Measurements from ENCODE around the gene PDZD4.
A peak's percentile ranks its signal among the peaks of the same experiment; 100 is the strongest.

Gene PDZD4

DNA sequence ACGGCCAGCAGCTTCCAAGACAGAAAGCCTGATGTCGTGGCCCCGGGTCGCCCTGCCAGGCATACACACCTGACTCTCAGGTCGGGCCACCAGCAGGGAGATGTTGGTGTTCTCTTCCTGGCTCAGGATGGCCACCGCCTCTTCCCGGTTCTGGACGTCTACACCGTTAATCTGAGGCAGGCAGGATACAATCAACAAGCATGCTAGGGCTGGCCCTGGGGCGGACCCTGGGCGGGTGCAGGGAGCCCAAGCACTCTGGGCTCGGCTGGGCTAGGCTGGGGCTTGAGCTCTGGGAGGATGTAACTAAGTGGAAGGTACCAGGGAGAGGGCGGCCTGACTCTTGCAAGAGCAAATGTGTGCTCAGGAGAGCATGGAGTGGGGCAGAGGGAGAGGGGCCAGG lies 24.9 kb downstream of the PDZD4 start:
- DNase-seq, result no peak

DNA sequence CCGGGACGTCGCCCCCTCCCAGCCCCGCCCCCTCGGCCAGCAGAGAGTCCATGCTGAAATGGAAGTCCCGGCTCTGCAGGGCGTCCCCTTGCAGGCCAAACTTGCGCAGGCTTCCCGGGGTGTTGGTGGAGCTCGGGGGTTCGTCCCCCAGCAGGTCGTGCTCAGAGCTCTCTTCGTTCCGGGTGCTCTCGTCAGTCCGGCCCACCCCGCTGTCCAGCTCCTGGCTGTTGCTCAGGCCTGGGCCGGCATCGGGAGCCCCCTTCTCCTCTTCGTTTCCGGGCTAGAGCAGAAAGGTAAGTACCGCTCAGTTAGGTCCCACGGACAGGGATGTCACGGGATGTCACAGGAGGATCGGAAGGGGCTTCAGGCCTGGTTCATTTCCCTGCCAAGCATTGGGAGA lies 25.7 kb downstream of the PDZD4 start:
- DNase-seq, result no peak

DNA sequence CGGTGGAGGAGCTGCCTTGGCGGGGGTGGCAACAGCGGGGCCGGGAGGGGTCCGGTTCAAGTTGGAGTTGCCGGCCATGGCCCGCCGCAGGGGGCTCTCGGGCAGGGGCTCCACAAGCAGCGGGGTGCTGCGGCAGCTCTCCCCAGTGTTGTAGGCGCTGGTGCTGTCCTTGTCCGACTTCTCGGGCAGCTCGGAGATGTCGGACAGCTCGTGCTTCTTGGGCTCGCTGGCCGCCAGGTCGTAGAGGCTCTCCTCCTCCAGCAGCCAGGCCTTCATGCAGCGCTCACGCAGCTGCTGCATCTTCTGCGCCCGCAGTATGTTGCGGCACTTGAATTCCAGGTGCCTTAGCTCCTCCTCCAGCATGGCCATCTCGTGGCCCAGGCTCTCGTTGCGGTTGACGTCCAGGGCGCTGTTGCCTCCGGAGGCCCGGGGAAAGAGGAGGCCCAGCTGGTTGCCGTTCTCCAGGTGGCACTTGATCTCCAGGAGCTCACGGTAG lies 26.2 kb downstream of the PDZD4 start:
- DNase-seq, result no peak

DNA sequence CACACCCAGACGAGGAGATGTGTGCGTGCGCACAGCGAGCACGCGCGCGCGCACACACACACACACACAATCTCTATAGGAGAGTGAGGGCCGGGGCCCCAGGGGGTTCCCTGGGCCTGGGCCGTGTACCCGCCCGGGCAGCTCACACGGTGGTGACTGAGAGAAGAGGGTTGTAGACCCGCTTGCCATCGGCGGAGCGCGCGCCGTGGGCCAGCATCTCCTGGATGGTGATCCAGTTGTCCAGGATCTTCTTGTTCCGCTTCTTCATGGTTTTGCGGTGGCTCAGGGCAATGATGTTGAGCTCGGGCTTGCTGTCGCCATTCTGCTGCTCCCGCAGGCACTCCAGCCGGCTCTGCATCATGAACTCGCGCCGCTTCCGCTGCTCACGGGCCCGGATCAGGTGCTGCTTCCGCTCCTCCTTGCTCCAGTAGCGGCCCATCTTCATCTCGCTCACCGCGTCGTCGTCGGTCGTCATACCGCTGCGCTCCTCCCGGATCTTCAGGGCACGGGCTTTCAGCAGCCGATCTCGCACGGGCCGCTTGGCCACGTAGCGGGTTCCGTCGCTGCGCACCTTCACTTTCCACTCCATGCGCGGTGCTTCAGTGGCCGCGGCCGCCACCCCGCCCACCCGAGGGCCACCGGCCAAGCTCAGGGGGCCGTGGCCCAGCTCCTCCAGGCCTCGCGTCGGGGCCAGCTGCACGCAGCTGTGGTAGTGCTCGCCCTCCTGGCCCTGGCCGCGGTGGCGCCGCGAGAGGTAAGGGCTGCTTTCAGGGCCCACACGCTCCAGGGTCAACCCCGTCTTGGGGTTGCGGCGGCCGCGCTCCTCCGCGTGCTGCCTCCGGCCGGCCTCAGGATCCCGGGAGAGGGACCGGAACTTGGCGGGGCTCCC lies 26.9 kb downstream of the PDZD4 start:
- DNase-seq, result no peak

DNA sequence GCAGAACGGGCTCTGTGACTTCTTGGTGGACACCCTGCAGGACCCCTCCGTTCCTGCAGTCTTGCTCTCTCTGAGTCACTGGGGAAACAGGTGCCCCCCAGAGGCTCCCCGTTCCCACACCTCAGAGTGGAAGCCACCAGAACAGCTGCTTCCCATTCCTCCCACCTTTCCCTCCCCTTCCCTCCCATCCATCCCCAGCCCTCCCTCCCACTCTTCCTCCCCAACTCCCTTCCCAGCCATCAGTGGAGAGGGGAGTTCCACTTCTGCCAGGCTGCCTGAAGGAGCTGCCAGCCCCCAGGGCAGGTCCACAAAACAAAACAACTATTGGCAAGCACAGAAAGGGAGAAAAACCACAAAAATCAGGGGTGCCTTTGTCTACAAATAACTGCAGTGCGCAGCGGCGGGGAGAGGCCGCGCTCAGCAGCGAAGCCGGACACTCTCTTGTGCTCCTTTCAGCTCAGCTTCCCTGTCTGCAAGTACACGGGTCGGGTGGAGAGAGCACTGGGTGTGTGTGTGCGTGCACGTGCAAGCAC lies 27.8 kb downstream of the PDZD4 start:
- DNase-seq, result no peak

DNA sequence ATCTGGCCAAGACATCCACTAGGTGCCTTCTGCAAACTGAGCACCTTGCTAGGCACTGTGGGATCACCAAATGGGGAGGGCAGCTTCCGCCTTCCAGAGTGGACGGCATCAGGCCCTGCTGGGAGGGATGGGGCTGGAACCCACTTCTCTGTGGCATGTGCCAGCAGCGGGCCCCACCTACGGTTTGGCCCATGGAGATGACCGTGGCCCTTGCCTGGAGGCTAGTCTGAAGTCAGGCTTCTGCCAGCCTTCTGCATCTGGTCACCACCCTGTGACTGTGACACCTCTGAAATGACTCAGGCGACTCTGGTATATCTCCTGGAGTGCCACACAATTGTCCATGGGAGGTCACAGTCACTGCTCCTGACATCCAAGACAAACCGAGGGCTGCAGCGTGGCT lies 28.7 kb downstream of the PDZD4 start:
- no peak for DNase-seq

DNA sequence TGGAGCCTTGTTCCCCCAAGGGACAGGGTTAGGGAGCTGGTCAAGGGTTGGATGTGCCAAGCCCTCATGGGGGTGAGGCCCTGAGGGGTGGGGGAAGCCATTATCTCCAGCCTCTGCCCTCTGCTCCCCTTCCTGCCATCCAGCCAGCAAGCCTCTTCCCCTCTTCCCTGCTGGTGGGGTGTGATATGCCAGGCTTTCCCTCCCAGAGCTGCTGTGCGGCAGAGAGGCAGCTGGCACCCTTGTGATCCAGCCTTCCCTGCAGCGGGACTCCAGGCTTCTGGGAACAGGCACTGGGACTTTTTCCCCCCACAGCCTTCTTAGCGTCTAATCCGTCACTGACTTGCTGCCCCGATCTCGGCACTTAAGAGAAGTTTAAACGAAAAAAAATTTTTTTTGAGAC lies 29.6 kb downstream of the PDZD4 start:
- no peak for DNase-seq

DNA sequence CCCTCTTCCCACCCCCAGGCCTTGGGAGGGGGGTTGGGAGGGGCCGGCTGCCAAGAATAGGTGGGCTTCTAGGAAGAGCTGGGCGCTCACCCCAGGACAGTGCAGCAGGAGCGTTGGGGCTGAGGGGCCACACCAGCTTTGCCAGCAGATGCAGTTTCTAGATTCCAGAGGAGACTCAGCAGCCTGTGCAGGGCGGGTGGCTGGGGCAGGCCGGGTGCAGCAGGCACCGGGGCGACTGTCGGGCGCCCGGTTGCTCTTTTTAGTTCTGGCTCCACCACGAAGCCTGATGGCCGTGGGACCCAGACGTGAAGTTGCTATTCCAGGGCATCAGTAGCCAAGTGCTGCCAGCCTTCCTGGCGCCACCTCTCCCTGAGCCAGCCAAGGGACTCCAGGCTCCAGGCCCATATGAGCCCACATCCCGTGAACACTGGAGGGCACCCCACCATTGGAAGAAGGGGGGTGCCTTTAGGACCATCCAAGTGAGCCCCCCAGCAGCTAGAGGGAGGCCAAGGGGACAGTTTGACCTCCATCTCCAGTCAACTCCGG lies 30.1 kb downstream of the PDZD4 start:
- no peak for DNase-seq

DNA sequence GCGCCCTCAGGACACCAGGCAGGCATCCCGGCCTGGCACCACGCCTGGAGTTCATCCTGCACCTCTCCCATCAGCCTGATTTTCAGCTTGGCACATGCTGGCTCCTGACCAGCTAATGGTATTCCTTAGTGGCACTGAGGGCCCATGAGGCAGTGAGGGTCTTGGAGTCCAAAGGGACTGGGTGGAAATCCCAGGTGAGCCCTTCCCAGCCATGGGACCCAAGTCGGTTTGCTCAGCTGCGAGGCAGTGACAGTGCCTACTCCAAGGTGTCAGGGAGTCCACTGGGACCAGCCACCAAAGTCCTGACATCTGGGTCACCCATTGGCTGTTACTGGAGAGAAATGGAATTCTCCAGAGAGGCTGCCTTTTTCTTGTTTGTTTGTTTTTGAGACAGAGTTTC lies 31.0 kb downstream of the PDZD4 start:
- DNase-seq, result no peak

DNA sequence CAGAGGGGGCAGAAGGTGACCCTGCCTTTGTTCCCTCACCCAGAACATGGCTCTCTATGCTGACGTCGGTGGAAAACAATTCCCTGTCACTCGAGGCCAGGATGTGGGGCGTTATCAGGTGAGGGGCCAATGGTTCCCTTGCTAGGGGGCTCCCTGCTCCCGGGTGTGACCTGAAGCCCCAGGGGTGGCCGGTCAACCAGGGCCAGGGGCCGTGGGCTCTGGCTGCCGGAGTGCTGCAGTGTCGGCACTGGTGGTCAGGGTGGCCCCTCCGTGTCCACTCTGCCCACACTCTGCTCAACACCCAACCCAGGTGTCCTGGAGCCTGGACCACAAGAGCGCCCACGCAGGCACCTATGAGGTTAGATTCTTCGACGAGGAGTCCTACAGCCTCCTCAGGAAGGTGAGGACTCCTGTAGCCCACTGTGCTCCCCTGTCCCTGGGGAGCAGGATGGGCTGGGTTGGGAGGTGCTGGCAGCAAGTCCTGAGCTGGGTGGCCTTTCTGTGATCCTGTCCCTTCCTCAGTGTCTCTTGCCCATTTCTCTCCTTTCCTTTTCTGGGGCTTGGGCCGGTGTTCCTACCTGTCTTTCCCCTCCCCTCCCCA lies 32.8 kb downstream of the PDZD4 start:
- no peak for DNase-seq

DNA sequence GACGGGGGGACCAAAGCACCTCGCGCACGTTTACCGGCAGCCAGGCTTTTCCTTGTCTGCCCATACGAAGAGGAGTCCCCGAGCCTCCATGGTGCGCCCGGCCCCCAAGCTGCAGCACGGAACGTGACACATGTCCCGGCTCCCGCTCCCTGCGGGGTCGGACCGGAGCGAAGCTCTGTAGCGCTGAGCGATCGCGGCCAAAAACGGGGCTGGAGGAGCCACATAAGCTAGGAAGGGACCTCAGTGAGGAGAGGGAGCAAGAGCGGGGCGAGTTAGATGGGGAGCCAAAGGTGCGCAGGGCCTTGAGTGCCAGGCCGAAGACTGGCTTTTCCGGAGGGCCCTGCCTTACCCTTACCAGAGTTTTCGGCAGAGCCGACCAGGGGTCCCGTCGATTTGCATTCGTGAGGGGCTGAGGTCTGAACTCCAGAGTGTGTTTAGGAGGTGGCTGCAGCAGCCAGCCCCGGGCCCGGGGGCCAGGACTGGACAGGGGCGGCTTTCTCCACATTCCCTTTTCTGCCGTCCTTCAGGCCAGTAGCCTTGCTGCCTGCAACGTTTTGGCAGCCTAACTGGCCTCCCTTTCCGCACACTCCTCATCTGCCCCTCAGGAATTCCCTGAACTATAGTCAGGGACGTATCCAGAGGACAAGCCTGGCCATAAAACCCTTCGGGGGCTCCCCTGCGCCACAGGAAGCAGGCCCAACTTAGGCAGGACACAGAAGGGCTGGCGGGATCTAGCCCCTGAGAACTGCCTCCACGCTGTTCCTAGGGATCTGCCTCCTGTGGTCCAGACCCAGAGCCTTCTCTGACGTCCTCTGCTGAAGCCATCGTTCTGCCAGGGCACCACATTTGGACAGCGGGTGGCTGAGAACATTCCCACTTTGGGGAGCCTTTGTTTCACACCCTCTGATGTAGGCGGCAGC lies 35.2 kb downstream of the PDZD4 start:
- DNase-seq, result no peak

DNA sequence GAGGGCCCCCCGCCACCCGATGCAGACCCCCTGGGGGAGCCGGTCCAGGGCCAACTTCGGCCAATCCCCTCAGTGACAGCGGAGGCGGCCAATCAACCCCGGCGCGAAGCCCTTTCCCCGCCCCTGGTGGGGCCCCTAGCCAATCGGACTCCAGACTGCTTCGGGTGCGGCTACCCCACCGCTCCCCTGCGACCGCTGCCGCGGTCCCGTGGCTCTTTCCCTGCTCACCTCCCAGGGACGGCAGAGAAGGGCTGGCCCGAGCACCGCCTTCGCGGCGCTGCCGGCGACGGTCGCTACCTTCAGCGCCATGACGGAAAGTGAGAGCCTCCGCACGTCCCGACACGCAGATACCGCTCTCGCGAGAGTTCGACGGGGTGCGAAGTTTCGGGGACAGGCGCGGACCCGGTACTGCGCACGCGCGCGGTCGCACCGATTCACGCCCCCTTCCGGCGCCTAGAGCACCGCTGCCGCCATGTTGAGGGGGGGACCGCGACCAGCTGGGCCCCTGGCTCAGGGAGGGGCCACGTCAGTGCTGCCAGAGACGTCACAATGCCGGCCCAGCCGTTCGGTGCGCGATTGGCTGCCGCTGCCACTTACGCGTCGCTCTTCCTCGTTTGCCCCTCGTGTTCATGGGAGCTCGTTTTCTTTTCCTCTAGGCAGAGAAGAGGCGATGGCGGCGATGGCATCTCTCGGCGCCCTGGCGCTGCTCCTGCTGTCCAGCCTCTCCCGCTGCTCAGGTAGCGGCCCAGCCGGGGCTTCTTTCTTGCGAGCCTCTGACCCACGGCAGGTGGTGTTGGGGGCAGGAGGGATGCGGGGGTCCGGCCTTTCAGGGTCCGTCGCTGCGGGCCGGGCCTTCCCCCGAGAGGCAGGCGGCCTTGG lies 36.1 kb downstream of the PDZD4 start, which contains the start of the genes IDH3G and SSR4:
Gene IDH3G, minus strand, starts transcription at position 358 of the 879 bp plus-strand sequence. Its CDS starts 49 bp downstream, at position 309.
Gene SSR4, plus strand, starts transcription at position 651 of the 879 bp plus-strand sequence. Its CDS starts 20 bp downstream, at position 671.
- peak; percentile 86 for DNase-seq

DNA sequence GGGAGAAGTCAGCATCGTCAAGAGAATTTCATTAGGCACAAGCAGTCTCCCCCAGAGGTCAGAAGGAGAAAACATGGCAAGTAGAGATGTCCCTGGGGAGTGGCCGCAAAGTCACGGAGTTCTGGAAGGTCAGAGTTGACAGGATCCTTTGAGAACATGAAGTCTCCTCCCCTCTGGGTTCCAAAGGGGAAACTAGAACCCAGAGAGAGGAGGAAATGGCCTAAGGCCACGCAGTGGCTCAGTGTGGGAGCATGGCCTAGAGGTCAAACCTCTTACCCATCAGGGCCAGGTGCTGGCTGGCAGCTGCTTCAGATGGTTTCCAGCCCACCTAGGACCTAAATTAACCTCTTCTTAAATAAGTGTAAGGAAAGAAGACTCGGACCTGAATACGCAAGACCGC lies 37.1 kb downstream of the PDZD4 start:
- DNase-seq, result no peak

DNA sequence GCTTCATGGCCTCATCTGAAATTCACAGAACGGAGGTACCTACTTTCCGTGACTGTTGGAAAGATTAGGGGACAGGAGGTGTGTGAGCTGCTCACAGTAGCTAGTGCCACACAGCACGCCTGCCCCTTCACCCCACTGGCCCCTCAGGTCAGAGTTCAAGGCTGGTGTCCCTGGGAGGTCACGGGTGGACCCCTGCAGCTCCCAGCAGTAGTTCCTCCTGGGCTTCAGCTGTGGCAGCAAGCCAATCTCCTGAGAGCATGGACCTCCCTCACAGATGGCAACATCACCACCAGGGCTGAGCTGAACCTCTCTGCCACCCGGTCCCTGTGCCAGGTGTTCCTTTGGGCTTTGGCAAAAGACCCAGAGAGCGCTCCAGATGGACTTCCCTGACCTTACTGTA lies 38.0 kb downstream of the PDZD4 start:
- DNase-seq, result no peak

DNA sequence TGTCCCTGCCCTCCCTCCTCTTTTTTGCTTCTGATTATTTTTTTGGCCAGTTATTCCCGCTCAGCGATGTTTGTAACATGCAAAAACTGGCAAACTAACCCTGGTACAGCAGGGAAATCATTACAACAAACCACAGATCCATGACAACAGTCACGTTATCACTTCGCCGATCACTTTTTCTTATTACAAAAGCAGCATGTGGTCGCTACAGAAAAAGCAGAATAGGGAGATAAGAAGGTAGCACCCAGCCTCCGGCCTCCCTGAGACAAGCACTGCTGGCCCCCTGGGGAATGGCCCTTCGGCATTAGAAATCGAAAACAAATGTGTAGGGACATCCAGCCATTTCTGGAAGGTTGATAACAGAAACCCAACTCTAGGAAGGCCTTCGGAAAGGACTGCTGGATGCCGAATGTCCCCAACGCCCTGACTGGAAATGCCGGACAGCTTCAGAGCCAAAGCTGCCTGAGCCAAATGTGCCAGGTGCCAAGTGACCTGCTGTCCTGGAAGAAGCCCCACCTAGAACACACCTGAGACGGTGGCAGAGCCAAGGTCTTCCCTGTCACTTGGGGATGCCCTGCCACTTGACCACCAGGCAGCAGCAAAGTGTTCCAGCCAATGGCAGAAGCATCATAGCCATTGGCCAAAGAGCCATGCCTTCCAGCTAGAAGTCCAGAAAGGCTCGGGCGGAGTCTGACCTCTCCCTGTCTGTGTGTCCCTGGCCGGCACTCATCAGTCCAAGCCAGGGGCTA lies 39.1 kb downstream of the PDZD4 start:
- no peak for DNase-seq

DNA sequence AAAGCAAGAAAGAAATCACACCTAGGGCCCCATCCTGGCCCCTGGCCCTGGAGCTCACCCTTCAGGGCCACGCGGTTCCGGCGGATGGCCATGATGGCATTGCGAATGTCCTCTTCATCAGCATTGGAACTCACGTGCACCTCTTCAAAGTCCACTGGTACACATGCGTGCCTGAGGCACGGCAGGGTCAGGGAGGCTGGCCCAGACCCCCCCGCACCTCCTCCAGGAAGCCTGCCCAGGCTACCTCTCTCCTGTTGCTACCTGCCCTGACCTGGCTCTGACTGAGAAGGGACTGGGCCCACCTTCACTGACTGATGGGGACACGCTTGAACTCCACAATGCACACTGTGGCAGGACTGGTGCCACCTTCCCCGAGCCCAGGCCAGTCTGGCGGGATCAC lies 40.7 kb downstream of the PDZD4 start:
- no peak for DNase-seq

DNA sequence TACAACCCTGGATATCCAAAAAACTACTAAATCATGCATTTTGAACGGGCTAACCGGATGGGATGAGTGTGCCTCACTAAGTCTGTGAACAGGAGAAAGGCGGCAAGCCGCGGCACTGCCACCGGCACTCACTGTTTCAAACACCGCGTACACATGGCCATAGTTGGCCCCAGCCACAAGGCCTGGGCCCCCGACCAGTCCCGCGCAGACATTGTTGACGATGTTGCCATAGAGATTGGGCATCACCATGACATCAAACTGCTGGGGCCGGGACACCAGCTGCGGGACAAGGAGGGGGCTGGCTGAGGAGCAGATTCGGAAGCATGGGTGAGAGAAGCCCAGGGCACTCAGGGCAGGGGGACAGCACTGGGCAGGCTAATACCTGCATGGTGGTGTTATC lies 43.7 kb downstream of the PDZD4 start:
- DNase-seq, result no peak

DNA sequence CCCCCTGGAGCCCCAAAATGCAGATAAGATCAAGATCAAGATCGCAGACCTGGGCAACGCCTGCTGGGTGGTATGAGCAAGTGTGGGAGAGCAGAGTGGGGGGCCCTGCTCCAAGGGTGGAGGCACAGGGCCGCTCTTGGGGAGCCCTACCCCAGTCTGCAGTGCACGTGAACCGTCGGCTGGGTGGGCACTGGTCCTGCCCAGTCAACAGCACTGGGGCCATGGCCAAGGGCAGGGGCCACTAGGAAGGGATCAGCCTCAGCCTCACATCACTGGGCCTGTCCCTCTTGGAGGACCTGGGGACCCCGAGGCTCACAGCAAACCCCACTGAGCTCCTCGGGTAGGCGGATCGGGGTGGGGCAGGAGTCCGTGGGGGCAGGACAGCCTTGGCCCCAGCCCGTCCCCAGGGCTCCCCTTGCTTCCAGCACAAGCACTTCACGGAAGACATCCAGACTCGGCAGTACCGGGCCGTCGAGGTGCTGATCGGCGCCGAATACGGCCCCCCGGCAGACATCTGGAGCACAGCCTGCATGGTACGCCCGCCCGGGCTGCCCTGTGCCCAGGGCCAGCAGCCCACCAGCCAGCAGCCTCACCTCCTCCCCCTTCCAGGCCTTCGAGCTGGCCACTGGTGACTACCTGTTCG lies 45.9 kb downstream of the PDZD4 start:
- no peak for DNase-seq

DNA sequence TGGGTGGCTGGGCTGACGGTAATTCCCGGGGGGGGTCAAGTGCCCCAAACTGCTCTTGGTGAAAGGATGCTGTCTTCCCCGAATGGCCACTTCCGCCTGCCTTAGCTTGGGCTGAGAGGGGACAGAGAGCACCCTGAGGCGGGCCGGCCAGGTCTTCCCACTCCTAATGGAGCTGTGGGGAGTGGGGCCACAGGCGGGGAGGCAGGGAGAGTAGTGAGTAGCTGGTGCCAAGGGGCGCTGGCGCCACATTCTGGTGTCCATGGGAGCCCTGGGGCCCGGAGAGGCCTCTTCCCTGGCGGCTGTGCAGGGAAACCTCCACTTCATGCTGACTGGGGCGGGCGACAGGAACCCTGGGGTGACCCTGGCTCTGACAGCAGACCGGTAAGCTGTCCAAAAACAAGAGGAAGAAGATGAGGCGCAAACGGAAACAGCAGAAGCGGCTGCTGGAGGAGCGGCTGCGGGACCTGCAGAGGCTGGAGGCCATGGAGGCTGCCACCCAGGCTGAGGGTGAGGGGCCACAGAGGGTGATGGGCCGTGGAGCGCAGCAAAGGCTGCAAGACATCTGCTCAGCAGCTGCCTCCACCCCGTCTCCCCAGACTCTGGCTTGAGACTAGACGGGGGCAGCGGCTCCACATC lies 46.8 kb downstream of the PDZD4 start:
- DNase-seq, result no peak

DNA sequence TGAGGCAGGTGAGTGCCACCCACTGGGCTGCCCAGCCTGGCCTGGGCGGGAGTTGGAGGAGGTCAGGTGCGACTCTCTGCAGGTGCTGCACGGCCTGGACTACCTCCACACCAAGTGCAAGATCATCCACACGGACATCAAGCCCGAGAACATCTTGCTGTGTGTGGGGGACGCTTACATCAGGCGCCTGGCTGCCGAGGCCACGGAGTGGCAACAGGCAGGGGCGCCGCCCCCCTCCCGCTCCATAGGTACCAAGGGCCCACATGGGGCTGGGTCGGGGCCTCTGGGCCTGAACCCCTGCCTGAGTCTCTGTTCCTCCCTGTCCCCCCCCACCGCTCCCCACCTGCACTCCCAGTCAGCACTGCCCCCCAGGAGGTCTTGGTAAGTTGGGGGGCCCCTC lies 47.5 kb downstream of the PDZD4 start:
- DNase-seq, result no peak
